H1 (cell line): ENCODE measurements around the gene CDC42EP1. TPM values are rescaled to one million over a fixed set of nuclear protein-coding genes. Genes with fewer than 3 reads are reported as not detected.

Source experiments
- CTCF ChIA-PET: fragments of 300-600 bp; sonication (Branson Sonifier 250); formaldehyde crosslinking; loops from one replicate; lab custom pipeline; 2021; ENCODE audit not compliant: partially characterized antibody; lab: Charles Lee
- POLR2A ChIA-PET: fragments of 300-600 bp; sonication (Branson Sonifier 250); formaldehyde crosslinking; loops from one replicate; lab custom pipeline; 2021; ENCODE audit warnings: inconsistent platforms; ENCODE audit not compliant: partially characterized antibody; lab: Charles Lee
- DNase-seq, 2 experiments: peaks; one replicate each; pipeline versions ENCODE4 v3.0.0 to v3.0.0-alpha.2; 2010 to 2022; ENCODE audit warnings: low spot score in 2 of 2, low read depth in 1 of 2, mixed read lengths in 1 of 2
- FAIRE-seq: peaks from 2 replicates; lab custom pipeline; 2011; peaks lifted over from hg19 to GRCh38; lab: Jason Lieb, UNC
- H2AFZ ChIP-seq: 2 replicates; pipeline ENCODE4 v1.8.1; 2012; ENCODE audit warnings: low read length, inconsistent platforms
- H2AK5ac ChIP-seq: 2 replicates; pipeline ENCODE4 v1.6.1; 2013; ENCODE audit warnings: low read depth, low read length
- H2BK120ac ChIP-seq: replicated peaks from 2 replicates; pipeline ENCODE3; 2013; ENCODE audit warnings: low read depth, low read length, inconsistent platforms
- H2BK12ac ChIP-seq: 2 replicates; pipeline ENCODE4 v1.6.1; 2013; ENCODE audit warnings: low read depth, low read length
- H2BK15ac ChIP-seq: 2 replicates; pipeline ENCODE4 v1.6.1; 2013; ENCODE audit warnings: low read length
- H2BK20ac ChIP-seq: 2 replicates; pipeline ENCODE4 v1.6.1; 2013; ENCODE audit warnings: low read length
- H2BK5ac ChIP-seq: 2 replicates; pipeline ENCODE4 v1.6.1; 2013; ENCODE audit warnings: low read depth, low read length
- H3K14ac ChIP-seq: 2 replicates; pipeline ENCODE4 v1.6.1; 2013; ENCODE audit warnings: inconsistent platforms; ENCODE audit not compliant: insufficient read length
- H3K18ac ChIP-seq: 2 replicates; pipeline ENCODE4 v1.6.1; 2013; ENCODE audit warnings: low read length; ENCODE audit errors: extremely low read depth
- H3K23ac ChIP-seq: 2 replicates; pipeline ENCODE4 v1.6.1; 2013; ENCODE audit warnings: inconsistent platforms; ENCODE audit not compliant: insufficient read length
- H3K23me2 ChIP-seq: 2 replicates; pipeline ENCODE4 v1.6.1; 2013; ENCODE audit warnings: low read depth, low read length
- H3K27ac ChIP-seq: 2 replicates; pipeline ENCODE4 v1.6.1; 2011; ENCODE audit warnings: low read depth, low read length, inconsistent platforms
- H3K27me3 ChIP-seq, 4 experiments: replicated peaks in 1 of 4; 1 replicate in 1 of 4; 2 replicates in 3 of 4; pipeline versions ENCODE4 v1.6.1 to v1.8.1; 2011 to 2013; ENCODE audit warnings: low read length in 3 of 4, mild to moderate bottlenecking in 3 of 4, inconsistent platforms in 2 of 4, mixed read lengths in 2 of 4, moderate library complexity in 1 of 4; ENCODE audit not compliant: control insufficient read depth in 3 of 4, insufficient read depth in 3 of 4; ENCODE audit errors: extremely low read depth in 1 of 4
- H3K36me3 ChIP-seq, 4 experiments: 2 replicates each; pipeline versions ENCODE4 v1.6.1 to v1.8.1; 2011 to 2013; ENCODE audit warnings: mild to moderate bottlenecking in 4 of 4, low read length in 3 of 4, moderate library complexity in 2 of 4, control low read depth in 1 of 4, inconsistent platforms in 1 of 4; ENCODE audit not compliant: insufficient read depth in 4 of 4, control insufficient read depth in 2 of 4
- H3K4ac ChIP-seq: replicated peaks from 2 replicates; pipeline ENCODE3; 2013; ENCODE audit warnings: low read length, low read depth, mixed read lengths, inconsistent platforms; ENCODE audit not compliant: insufficient read length
- H3K4me1 ChIP-seq, 4 experiments: replicated peaks in 1 of 4; 1 replicate in 1 of 4; 2 replicates in 3 of 4; pipeline versions ENCODE4 v1.6.1 to v1.8.1; 2011 to 2013; ENCODE audit warnings: low read length in 3 of 4, inconsistent platforms in 2 of 4, mixed read lengths in 1 of 4; ENCODE audit not compliant: insufficient read depth in 4 of 4, control insufficient read depth in 3 of 4
- H3K4me2 ChIP-seq, 2 experiments: 2 replicates each; pipeline versions ENCODE4 v1.6.1 to v1.8.1; 2011 to 2013; ENCODE audit warnings: low read depth in 2 of 2, low read length in 2 of 2, control low read depth in 1 of 2, inconsistent platforms in 1 of 2, mild to moderate bottlenecking in 1 of 2; ENCODE audit not compliant: insufficient read depth in 1 of 2
- H3K4me3 ChIP-seq, 4 experiments: fragments of 200-600, 300-600 bp in 1 of 4; sonication (generic), shearing (Covaris generic), sonication (Bioruptor Twin) in 1 of 4; 2 replicates each; pipeline versions ENCODE4 v1.5.1 to v1.8.1; 2011 to 2016; ENCODE audit warnings: low read length in 4 of 4, low read depth in 3 of 4, control low read depth in 2 of 4, inconsistent platforms in 2 of 4, mild to moderate bottlenecking in 2 of 4, mixed read lengths in 1 of 4, moderate library complexity in 1 of 4; ENCODE audit not compliant: insufficient read depth in 2 of 4; ENCODE audit errors: extremely low read depth in 1 of 4
- H3K56ac ChIP-seq: replicated peaks from 2 replicates; pipeline ENCODE3; 2013; ENCODE audit warnings: low read depth, mild to moderate bottlenecking, mixed read lengths, low read length, inconsistent platforms; ENCODE audit not compliant: insufficient read length
- H3K79me1 ChIP-seq: 2 replicates; pipeline ENCODE4 v1.6.1; 2013; ENCODE audit warnings: low read depth, low read length, control low read depth
- H3K79me2 ChIP-seq, 2 experiments: 2 replicates each; pipeline versions ENCODE4 v1.6.1 to v1.8.1; 2012 to 2013; ENCODE audit warnings: low read length in 2 of 2, mild to moderate bottlenecking in 2 of 2, inconsistent platforms in 1 of 2; ENCODE audit not compliant: insufficient read depth in 2 of 2, control insufficient read depth in 1 of 2
- H3K9ac ChIP-seq, 4 experiments: replicated peaks in 1 of 4; 1 replicate in 1 of 4; 2 replicates in 3 of 4; pipeline versions ENCODE4 v1.6.1 to v1.8.1; 2011 to 2013; ENCODE audit warnings: low read depth in 3 of 4, low read length in 3 of 4, control low read depth in 2 of 4, mild to moderate bottlenecking in 2 of 4, moderate library complexity in 2 of 4, inconsistent platforms in 1 of 4; ENCODE audit errors: extremely low read depth in 1 of 4
- H3K9me3 ChIP-seq, 2 experiments: 2 replicates each; pipeline versions ENCODE4 v1.6.1 to v1.8.1; 2012 to 2013; ENCODE audit warnings: mild to moderate bottlenecking in 2 of 2, moderate library complexity in 2 of 2, control low read depth in 1 of 2, inconsistent platforms in 1 of 2, low read depth in 1 of 2, low read length in 1 of 2, mixed read lengths in 1 of 2; ENCODE audit not compliant: insufficient read depth in 2 of 2
- H4K20me1 ChIP-seq, 2 experiments: replicated peaks in 1 of 2; 2 replicates each; pipeline versions ENCODE3 to v1.8.1; 2011 to 2013; ENCODE audit warnings: inconsistent platforms in 2 of 2, low read length in 2 of 2, mild to moderate bottlenecking in 1 of 2; ENCODE audit not compliant: insufficient read depth in 2 of 2, control insufficient read depth in 1 of 2
- H4K5ac ChIP-seq: 2 replicates; pipeline ENCODE4 v1.6.1; 2013; ENCODE audit warnings: low read length, low read depth, mixed read lengths, inconsistent platforms; ENCODE audit not compliant: insufficient read length
- H4K8ac ChIP-seq: 2 replicates; pipeline ENCODE4 v1.8.0; 2013; ENCODE audit warnings: mild to moderate bottlenecking, moderate library complexity, low read length, inconsistent platforms; ENCODE audit not compliant: insufficient read depth; ENCODE audit errors: extremely low read depth
- H4K91ac ChIP-seq: replicated peaks from 2 replicates; pipeline ENCODE3; 2013; ENCODE audit warnings: low read length, mixed read lengths, inconsistent platforms; ENCODE audit not compliant: insufficient read length
- BACH1 ChIP-seq: IDR thresholded peaks from 2 replicates; pipeline ENCODE4 v1.6.1; 2012; ENCODE audit warnings: low read length, improper control_type of control experiment
- CEBPB ChIP-seq: IDR thresholded peaks from 2 replicates; pipeline ENCODE4 v1.6.1; 2012; ENCODE audit warnings: low read depth, low read length
- CHD1 ChIP-seq: IDR thresholded peaks from 2 replicates; pipeline ENCODE4 v1.6.1; 2012; ENCODE audit warnings: low read depth, low read length, improper control_type of control experiment
- CHD2 ChIP-seq: IDR thresholded peaks from 2 replicates; pipeline ENCODE4 v1.6.1; 2012; ENCODE audit warnings: low read length, improper control_type of control experiment
- E2F6 ChIP-seq: IDR thresholded peaks from 2 replicates; pipeline ENCODE4 v1.6.1; 2012; ENCODE audit warnings: inconsistent platforms
- EZH2 ChIP-seq: fragments of 200-600 bp; sonication (generic); IDR thresholded peaks from 2 replicates; pipeline ENCODE4 v1.7.1; 2012; ENCODE audit warnings: low read depth, mild to moderate bottlenecking, moderate library complexity, low read length, inconsistent platforms; ENCODE audit not compliant: severe bottlenecking
- KDM1A ChIP-seq: fragments of 200-600, 300-600 bp; sonication (generic); IDR thresholded peaks from 2 replicates; pipeline ENCODE4 v1.7.1; 2016; ENCODE audit warnings: mild to moderate bottlenecking, low read length, borderline replicate concordance
- SAP30 ChIP-seq: fragments of 300-600 bp; sonication (generic); IDR thresholded peaks from 2 replicates; pipeline ENCODE4 v1.7.1; 2012; ENCODE audit warnings: low read length, moderate library complexity, mild to moderate bottlenecking, inconsistent platforms; ENCODE audit not compliant: insufficient read depth, insufficient replicate concordance
- SIRT6 ChIP-seq: IDR thresholded peaks from one replicate; pipeline ENCODE4 v1.7.1; 2012; ENCODE audit warnings: low read length, inconsistent platforms
- SP1 ChIP-seq: IDR thresholded peaks from 2 replicates; pipeline ENCODE4 v1.6.1; 2011; ENCODE audit warnings: low read depth, low read length
- SRF ChIP-seq: IDR thresholded peaks from 2 replicates; pipeline ENCODE4 v1.6.1; 2011; ENCODE audit warnings: mild to moderate bottlenecking, low read depth, low read length, moderate library complexity
- TCF12 ChIP-seq: IDR thresholded peaks from 2 replicates; pipeline ENCODE4 v1.6.1; 2011; ENCODE audit warnings: low read depth, mild to moderate bottlenecking, low read length
- WGBS, 2 experiments: shearing (Covaris generic) in 1 of 2; methylation state at CpG; one replicate each; pipeline versions ENCODE4 v1.1.6 to v1.1.7; 2013 to 2015; ENCODE audit warnings: low lambda C conversion rate in 2 of 2, mixed read lengths in 2 of 2, inconsistent platforms in 1 of 2, low coverage in 1 of 2, missing lambda C conversion rate in 1 of 2; ENCODE audit not compliant: insufficient replicate concordance in 2 of 2, insufficient coverage in 1 of 2, insufficient read length in 1 of 2; ENCODE audit errors: extremely low coverage in 1 of 2, missing lambda C conversion rate in 1 of 2; 5-methylcytosine and 5-hydroxymethylcytosine counted together
- polyA plus RNA-seq, 7 experiments: library from polyadenylated mRNA; depleted of rRNA in 3 of 7; stranded (reverse) in 5 of 7; unstranded in 2 of 7; fragments of >200 nt in 5 of 7; fragments of 200-250 nt in 2 of 7; gene quantifications; 1 replicate in 5 of 7; 2 replicates in 1 of 7; 4 replicates in 1 of 7; pipeline versions ENCODE4 v1.2.1 to v1.2.3, GENCODE V29; 2011 to 2013; ENCODE audit warnings: missing spikeins in 2 of 7, mixed read lengths in 2 of 7
- total RNA-seq: library from RNA; stranded (reverse); fragmentation: NEBNext Ultra II Directional; extraction: Animal tissue kit (Norgen Biotek cat#: 25700); gene quantifications from 2 replicates; pipeline ENCODE4 v1.2.1, GENCODE V29; 2021

The CDC42EP1 gene
- total and polyA plus RNA-seq, 2 of the 8 experiments (the other 6 are each of a cell fraction or from before 2014, with no cell fraction given): 8.3 to 11.2 TPM

- Histone ChIP-seq H2BK15ac (0 out of 2 replicates have a peak overlapping the region, but pooled peaks have one; percentile 81), H2BK5ac (peak overlapping the region; percentile 92; the same call in 1 of the 2 replicates), H2BK12ac (peak overlapping the region; percentile 94), H3K79me2 (no peaks in the 10 kb centered on the region), H3K18ac (peak overlapping the region; percentile 41), H3K79me1 (no peaks in the 10 kb centered on the region), H3K4ac (peak overlapping the region; percentile 25), H3K4me3 (peak overlapping the region in 3 of 4 experiments; percentile 15 to 57 (median 24); a peak in 7 of 8 replicates), H3K27me3 (no peaks in the 10 kb centered on the region; a peak in 1 of 7 replicates), H3K4me1 (peaks cover 5 to 17% (median 11%) of the 10 kb centered on the region in 4 experiments), H2AFZ (peak overlapping the region; percentile 55; the same call in 1 of the 2 replicates), H2BK20ac (peak overlapping the region; percentile 75; the same call in 1 of the 2 replicates), H4K91ac (peak overlapping the region; percentile 92), H4K5ac (peak overlapping the region; percentile 68), H4K20me1 (no peaks in the 10 kb centered on the region), H3K23ac (no peak overlapping the region), H2AK5ac (no peak overlapping the region), H3K56ac (peak overlapping the region; percentile 63), H4K8ac (peak overlapping the region; percentile 88), H3K4me2 (peak overlapping the region; percentile 44 to 86), H3K23me2 (0 out of 2 replicates have a peak, but pooled peaks cover 3% of the 10 kb centered on the region), H2BK120ac (no peak overlapping the region), H3K36me3 (no peaks in the 10 kb centered on the region), H3K14ac (no peak overlapping the region), H3K27ac (peak overlapping the region; percentile 72), H3K9ac (peak overlapping the region in 2 of 4 experiments; percentile 34 to 44; a peak in 2 of 7 replicates), H3K9me3 (no peaks in the 10 kb centered on the region)
- FAIRE-seq: no peak
- ChIA-PET POLR2A (interaction anchor here (1.0 to 13.2 kb wide), 4 partner anchors 12 to 42 kb away, joined by 3 to 198 read pairs (median 13); partner anchors contain the start of gene CDC42EP1), CTCF (interaction anchor here (0.8 to 16.8 kb wide), 9 partner anchors 12 to 90 kb away, joined by 3 to 1347 read pairs (median 6); partner anchors contain the start of genes CDC42EP1 and LGALS2)
- peak; percentile 77 to 88 for DNase-seq
- 4% methylated on average over 18 of the region's 28 CpGs; no CpG with 5 or more reads in 1 of the 2 experiments for WGBS, 2 experiments
- TF ChIP-seq CHD2: no peak
- TF ChIP-seq SRF: no peak
- no peak for TF ChIP-seq EZH2
- TF ChIP-seq CHD1: no peak
- TF ChIP-seq E2F6: no peak
- TF ChIP-seq SIRT6: no peak
- no peak for TF ChIP-seq TCF12
- TF ChIP-seq KDM1A: no peak
- TF ChIP-seq CEBPB: no peak
- no peak for TF ChIP-seq SAP30
- no peak for TF ChIP-seq BACH1
- peak; percentile 36; the same call in 1 of the 2 replicates for TF ChIP-seq SP1
Observed at GRCh38 chr22:37545703-37546436, 14.4 kb upstream of the CDC42EP1 start.
